Pancreas (tissue), 10 donors: Measurements from ENCODE around the gene STXBP2. TPM values are rescaled to one million over a fixed set of nuclear protein-coding genes. Genes with fewer than 3 reads are reported as not detected.
A peak's percentile ranks its signal among the peaks of the same experiment; 100 is the strongest.

Experiments
- ATAC-seq, 4 donors: fragments of 200-7000 bp; cut with Tn5 transposase; one replicate each; pipeline versions ENCODE4 v1.8.0 to v1.9.1; 2020; ENCODE audit warnings: mild to moderate bottlenecking in 4 of 4, moderate library complexity in 4 of 4
- DNase-seq, 6 donors: peaks; one replicate each; pipeline ENCODE4 v3.0.0-alpha.2; 2020
- FAIRE-seq: peaks from 2 replicates; lab custom pipeline; 2012; peaks lifted over from hg19 to GRCh38; lab: Jason Lieb, UNC
- H3K27ac ChIP-seq, 4 donors: fragments of 200-600 bp; sonication (generic); 1 replicate in 3 of 4; 2 replicates in 1 of 4; pipeline versions ENCODE4 v1.5.0 to v1.8.0; 2020
- H3K27me3 ChIP-seq, 4 donors: fragments of 200-600 bp; one replicate each; pipeline ENCODE4 v1.8.0; 2021
- H3K36me3 ChIP-seq, 3 donors: fragments of 200-600 bp; sonication (generic) in 1 of 3; one replicate each; pipeline versions ENCODE4 v1.5.0 to v1.8.0; 2020 to 2021
- H3K4me1 ChIP-seq, 3 donors: fragments of 200-600 bp; one replicate each; pipeline ENCODE4 v1.8.0; 2021
- H3K4me3 ChIP-seq, 4 donors: fragments of 200-600 bp; sonication (generic) in 2 of 4; one replicate each; pipeline versions ENCODE4 v1.5.0 to v1.8.0; 2020 to 2021
- H3K9me3 ChIP-seq, 4 donors: fragments of 200-600 bp; one replicate each; pipeline ENCODE4 v1.8.0; 2021
- WGBS, 2 donors: extraction: QIAGEN DNeasy Blood & Tissue Kit; methylation state at CpG; one replicate each; pipeline ENCODE4 v1.1.7; 2013; 5-methylcytosine and 5-hydroxymethylcytosine counted together
- intact Hi-C, 3 donors: fragments of 100-400 bp; cut with DNase I; formaldehyde crosslinking; loops; one replicate each; pipeline versions ENCODE4 v1.11.1 to v1.14.2; 2022
- polyA plus RNA-seq, 2 donors: library from polyadenylated mRNA; stranded (reverse); fragments of 200-250 nt; gene quantifications; one replicate each; pipeline ENCODE4 v1.2.3, GENCODE V29; 2013
- total RNA-seq, 6 donors: library from RNA; stranded (reverse); fragmentation: NEBNext Ultra II Directional in 4 of 6; extraction: Animal tissue kit (Norgen Biotek cat#: 25700) in 4 of 6; gene quantifications; one replicate each; pipeline versions ENCODE4 v1.2.1 to v1.2.4, GENCODE V29; 2021 to 2023
- TF ChIP-seq, protein P1 (sequence below), 4 donors: fragments of 200-600 bp; sonication (generic) in 3 of 4; IDR thresholded peaks; one replicate each; pipeline versions ENCODE4 v1.5.0 to v1.8.0; 2021; ENCODE audit warnings: antibody characterized with exemption in 4 of 4
- donor health status: healthy with polysubstance abuse.
- donor health status: DM: no; HTN: no; CAD: no; lungs with moderate emphysema.
- donor health status: DM: no; HTN: no; CAD: no.
- donor health status: control.
- donor health status: control.
- donor health status: Bipolar disorder and iron deficiency.
- donor health status: DM: yes; HTN: yes; CAD: no.
- donor health status: DM: no; HTN: no; CAD: no.
- donor health status: DM: no; HTN: no; CAD: no.
- donor health status: DM: yes; HTN: yes; CAD: no.

STXBP2 gene
- total and polyA plus RNA-seq, 8 donors, result 45.6 to 216 (median 80.4) TPM

DNA sequence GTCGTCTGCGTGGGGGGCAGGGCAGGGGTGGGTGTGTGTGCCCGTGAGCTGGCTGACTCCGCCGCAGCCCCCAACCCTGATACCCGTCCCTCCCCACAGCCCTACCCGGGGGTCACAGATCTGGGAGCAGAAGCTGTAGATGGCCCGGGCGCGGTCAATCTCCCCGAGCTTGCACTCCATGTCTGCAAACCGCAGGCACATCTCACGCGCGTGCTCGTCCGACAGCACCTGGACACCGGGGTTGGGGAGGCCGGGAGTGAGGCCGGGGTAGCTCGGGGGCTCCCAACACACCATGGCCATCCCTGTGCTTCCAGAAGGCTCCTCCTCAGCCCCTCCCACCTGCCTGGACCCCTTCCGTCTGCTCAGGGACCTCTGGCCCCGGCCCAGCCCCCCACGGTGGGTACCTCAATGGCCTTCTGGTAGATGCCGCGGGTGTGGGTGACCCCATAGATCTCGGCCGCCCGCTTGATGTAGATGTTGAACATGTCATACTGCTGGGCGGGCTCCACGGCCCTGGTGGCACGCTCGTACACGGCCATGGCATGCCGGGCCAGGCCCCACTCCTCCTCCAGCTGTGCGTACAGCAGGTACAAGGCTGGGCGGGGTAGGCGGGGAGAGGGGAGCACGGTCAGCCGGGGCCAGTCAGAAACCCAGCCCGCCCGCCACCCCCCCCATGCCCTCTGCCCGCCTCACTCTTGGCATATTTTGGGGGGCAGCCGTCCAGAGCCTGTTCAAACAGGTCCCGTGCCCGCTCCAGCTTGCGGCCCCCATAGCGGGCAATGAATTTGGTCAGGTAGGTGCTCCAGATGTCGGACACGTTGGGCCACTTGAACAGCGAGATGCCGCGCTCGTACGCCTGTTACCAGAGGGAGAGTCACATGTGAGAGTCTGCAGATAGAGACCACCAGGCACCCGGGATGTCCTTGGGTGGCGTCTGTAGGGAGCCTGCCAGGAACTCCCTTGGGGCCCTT lies 16.2 kb upstream of the STXBP2 start:
- 93% methylated on average over 55 to 57 of the region's 57 CpGs for WGBS, 2 donors
- ATAC-seq (no peak), FAIRE-seq (no peak), DNase-seq (peak in 3 of 6 donors; percentile 46 to 85 (median 64))
- no peaks in the 10 kb centered on the region for H3K27me3 ChIP-seq
- no peak overlapping the region for H3K4me3 ChIP-seq
- H3K9me3 ChIP-seq, result no peaks in the 10 kb centered on the region
- H3K27ac ChIP-seq, result peak overlapping the region; percentile 99 to 100 (median 99)
- TF ChIP-seq, protein P1, sequence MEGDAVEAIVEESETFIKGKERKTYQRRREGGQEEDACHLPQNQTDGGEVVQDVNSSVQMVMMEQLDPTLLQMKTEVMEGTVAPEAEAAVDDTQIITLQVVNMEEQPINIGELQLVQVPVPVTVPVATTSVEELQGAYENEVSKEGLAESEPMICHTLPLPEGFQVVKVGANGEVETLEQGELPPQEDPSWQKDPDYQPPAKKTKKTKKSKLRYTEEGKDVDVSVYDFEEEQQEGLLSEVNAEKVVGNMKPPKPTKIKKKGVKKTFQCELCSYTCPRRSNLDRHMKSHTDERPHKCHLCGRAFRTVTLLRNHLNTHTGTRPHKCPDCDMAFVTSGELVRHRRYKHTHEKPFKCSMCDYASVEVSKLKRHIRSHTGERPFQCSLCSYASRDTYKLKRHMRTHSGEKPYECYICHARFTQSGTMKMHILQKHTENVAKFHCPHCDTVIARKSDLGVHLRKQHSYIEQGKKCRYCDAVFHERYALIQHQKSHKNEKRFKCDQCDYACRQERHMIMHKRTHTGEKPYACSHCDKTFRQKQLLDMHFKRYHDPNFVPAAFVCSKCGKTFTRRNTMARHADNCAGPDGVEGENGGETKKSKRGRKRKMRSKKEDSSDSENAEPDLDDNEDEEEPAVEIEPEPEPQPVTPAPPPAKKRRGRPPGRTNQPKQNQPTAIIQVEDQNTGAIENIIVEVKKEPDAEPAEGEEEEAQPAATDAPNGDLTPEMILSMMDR (IDR thresholded peaks at IDR 0.05), result no peak
- intact Hi-C loops, result no loop called here
- H3K36me3 ChIP-seq, result peaks cover 0 to 47% (median 35%) of the 10 kb centered on the region in 3 donors
- H3K4me1 ChIP-seq, result peaks cover 24 to 28% (median 26%) of the 10 kb centered on the region in 3 donors

DNA sequence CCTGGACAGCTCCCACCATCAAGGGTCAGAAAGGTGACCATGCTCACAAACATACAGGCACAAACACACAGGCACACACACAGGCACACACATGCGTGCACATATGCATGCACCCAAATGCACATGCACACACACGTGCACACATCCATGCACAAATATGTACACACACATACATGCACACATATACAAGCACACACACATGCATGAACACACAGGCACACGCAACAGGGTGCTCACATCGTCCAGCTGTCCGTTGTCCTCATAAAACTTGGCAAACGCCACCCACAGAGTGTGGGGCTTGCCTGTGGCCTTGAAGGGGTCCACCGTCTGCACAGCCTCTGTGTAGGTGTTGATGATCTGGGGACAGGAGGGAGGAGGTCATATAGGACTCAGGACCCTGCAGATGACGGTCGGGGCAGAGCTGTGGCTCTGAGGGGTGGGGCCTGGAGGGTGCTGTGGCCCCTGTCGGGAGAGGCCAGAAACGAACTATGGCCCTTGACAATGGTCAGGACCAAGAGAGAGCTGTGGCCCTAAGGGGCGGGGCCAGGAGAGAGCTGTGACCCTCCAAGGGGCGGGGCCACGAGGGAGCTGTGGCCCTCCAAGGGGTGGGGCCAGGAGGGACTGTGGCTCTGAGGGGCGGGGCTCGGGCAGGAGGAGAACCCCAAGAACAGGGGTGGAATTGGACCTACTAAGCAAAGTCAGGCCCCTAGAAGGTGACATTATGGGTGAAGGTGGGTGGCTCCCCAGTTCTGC lies 13.8 kb upstream of the STXBP2 start:
- peak in 2 of 6 donors; percentile 52 to 71 for DNase-seq

DNA sequence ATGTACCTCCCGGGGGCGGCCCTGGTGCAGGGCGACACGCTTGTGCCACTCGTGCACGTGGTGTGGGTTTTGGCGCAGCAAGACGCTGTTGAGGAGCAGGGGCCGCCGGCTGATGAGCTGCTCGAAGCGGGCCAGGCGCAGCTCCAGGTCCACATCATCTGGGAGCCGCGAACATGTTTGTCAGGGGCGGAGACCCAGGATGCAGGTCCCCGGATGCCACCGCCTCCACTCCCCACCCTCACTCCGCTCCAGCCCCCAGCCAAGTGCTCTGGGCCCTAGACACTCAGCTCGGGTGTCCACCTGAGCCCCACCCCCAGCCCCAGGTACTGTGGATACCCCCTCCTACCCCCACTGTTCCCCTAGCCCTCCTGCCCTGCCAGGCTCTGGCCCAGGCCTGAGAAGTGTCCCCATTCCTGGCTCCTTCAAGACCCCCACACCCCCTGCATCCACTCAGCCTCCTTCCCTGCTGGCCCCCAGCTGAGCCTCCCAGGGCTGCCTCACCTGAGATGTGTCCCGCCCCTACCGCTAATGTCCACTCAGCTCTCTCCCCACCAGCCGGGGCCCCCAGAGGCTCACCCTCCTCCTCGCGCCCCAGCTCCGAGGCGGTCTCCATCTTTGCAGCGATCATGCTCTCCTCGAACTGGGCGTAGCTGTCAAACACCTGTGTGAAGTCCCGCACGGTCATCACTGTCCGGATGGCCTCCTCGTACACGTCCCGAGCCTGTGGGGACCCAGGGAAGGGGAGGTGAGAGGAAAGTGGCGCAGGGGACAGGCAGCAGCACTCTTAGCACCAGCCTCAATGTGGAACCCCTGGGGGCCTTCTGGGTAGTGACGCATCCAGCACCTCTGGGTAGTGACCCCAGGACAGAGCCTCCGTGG lies 12.9 kb upstream of the STXBP2 start:
- intact Hi-C loops, result no loop called here
- FAIRE-seq (no peak), DNase-seq (peak in 1 of 6 donors; percentile 80)

More for the DNA sequence above, 13.8 kb upstream of the STXBP2 start:
- Histone ChIP-seq H3K36me3 (peaks cover 0 to 42% (median 24%) of the 10 kb centered on the region in 3 donors), H3K27ac (no peak overlapping the region), H3K4me3 (no peak overlapping the region), H3K9me3 (no peaks in the 10 kb centered on the region), H3K27me3 (no peaks in the 10 kb centered on the region), H3K4me1 (peaks cover 20 to 23% (median 23%) of the 10 kb centered on the region in 3 donors)
- 80 to 84% methylated on average over 16 of the region's 16 CpGs for WGBS, 2 donors
- intact Hi-C loops, result no loop called here
- TF ChIP-seq, protein P1 (IDR thresholded peaks at IDR 0.05), result no peak
- FAIRE-seq, result no peak
- ATAC-seq, result no peak

DNA sequence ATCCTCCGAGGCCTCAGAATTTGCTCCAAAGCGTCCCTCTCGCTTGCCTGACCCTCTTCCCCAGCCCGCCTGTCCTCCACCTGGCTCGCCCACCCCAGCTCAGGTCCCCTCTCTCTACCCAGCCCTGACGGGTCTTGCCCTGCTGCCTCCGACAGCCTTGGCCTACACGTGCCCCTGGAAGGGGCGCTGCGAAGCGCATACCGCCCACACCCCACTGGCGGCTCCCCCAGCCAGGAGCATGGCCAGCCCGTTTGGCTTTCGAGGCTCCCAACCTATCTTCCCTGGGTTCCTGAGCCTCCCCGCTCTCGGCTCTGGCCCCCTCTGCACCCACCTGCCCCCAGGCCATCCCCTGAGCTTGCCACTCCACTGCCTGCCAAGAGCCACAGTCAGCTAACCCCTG lies 12.1 kb upstream of the STXBP2 start:
- peaks cover 12 to 16% (median 14%) of the 10 kb centered on the region in 3 donors for H3K4me1 ChIP-seq
- H3K9me3 ChIP-seq, result no peaks in the 10 kb centered on the region
- H3K4me3 ChIP-seq, result no peak overlapping the region
- H3K36me3 ChIP-seq, result peaks cover 0 to 42% (median 24%) of the 10 kb centered on the region in 3 donors
- WGBS, 2 donors, result 92 to 94% methylated on average over 17 of the region's 17 CpGs
- FAIRE-seq (no peak), DNase-seq (peak in 1 of 6 donors; percentile 70), ATAC-seq (no peak)
- no peaks in the 10 kb centered on the region for H3K27me3 ChIP-seq
- no peak overlapping the region for H3K27ac ChIP-seq
- TF ChIP-seq, protein P1 (IDR thresholded peaks at IDR 0.05), result no peak
- intact Hi-C loops, result no loop called here

More for the DNA sequence above, 12.9 kb upstream of the STXBP2 start:
- H3K36me3 ChIP-seq, result peaks cover 0 to 42% (median 24%) of the 10 kb centered on the region in 3 donors
- TF ChIP-seq, protein P1 (IDR thresholded peaks at IDR 0.05), result no peak
- H3K4me1 ChIP-seq, result peaks cover 17 to 22% (median 20%) of the 10 kb centered on the region in 3 donors
- 91 to 92% methylated on average over 39 of the region's 39 CpGs for WGBS, 2 donors
- H3K27ac ChIP-seq, result no peak overlapping the region
- H3K27me3 ChIP-seq, result no peaks in the 10 kb centered on the region
- no peak for ATAC-seq
- H3K4me3 ChIP-seq, result no peak overlapping the region
- H3K9me3 ChIP-seq, result no peaks in the 10 kb centered on the region
